ENCODE measurements around the gene GBX1. TPM values are rescaled to one million over a fixed set of nuclear protein-coding genes. Genes with fewer than 3 reads are reported as not detected.

Gene GBX1
- total RNA-seq, 2 experiments from 2014 or later: not detected

GRCh38 chr7:151150388-151150787 is 17.1 kb downstream of the GBX1 start:
- BruUV-seq (replicated peaks): no TSS peak
- CTCF ChIA-PET (ENCODE audit: unreplicated experiment): interaction anchor here (1.0 kb wide), 1 partner anchor 9 kb away, joined by 3 read pairs; no protein-coding TSS in a partner anchor
- Histone ChIP-seq H3K4me3 (ENCODE audit: low read depth, low read length, poor library complexity, severe bottlenecking) (no peak overlapping the region), H2AFZ (ENCODE audit: low read length) (no peak overlapping the region), H3K9me3 (ENCODE audit: low read length) (no peaks in the 10 kb centered on the region), H3K79me2 (ENCODE audit: insufficient read depth, low read depth, low read length) (no peaks in the 10 kb centered on the region), H3K27ac (ENCODE audit: low read depth, low read length, poor library complexity, severe bottlenecking) (no peak overlapping the region), H3K4me1 (ENCODE audit: insufficient read depth, low read length, poor library complexity, severe bottlenecking) (no peaks in the 10 kb centered on the region), H3K9me2 (ENCODE audit: insufficient read depth, low read length) (no peaks in the 10 kb centered on the region), H3K4me2 (ENCODE audit: low read length) (no peak overlapping the region), H4K20me1 (ENCODE audit: insufficient read depth, low read length) (no peaks in the 10 kb centered on the region), H3K36me3 (ENCODE audit: insufficient read depth, low read length) (no peaks in the 10 kb centered on the region)
- POLR2A ChIA-PET: no interaction called here
- no peak for TF ChIP-seq CTCF (conservative IDR thresholded peaks at IDR 0.05; ENCODE audit: low read length)
- TF ChIP-seq EZH2phosphoT487 (IDR thresholded peaks at IDR 0.05; ENCODE audit: borderline replicate concordance, low read depth, low read length): no peak
- intact Hi-C loops (cut with micrococcal nuclease; ENCODE audit: unreplicated experiment): loop anchor here (10.0 kb wide), 1 partner anchor 56 kb away; no protein-coding TSS in a partner anchor
- DNase-seq (ENCODE audit: low spot score): no peak

DNA sequence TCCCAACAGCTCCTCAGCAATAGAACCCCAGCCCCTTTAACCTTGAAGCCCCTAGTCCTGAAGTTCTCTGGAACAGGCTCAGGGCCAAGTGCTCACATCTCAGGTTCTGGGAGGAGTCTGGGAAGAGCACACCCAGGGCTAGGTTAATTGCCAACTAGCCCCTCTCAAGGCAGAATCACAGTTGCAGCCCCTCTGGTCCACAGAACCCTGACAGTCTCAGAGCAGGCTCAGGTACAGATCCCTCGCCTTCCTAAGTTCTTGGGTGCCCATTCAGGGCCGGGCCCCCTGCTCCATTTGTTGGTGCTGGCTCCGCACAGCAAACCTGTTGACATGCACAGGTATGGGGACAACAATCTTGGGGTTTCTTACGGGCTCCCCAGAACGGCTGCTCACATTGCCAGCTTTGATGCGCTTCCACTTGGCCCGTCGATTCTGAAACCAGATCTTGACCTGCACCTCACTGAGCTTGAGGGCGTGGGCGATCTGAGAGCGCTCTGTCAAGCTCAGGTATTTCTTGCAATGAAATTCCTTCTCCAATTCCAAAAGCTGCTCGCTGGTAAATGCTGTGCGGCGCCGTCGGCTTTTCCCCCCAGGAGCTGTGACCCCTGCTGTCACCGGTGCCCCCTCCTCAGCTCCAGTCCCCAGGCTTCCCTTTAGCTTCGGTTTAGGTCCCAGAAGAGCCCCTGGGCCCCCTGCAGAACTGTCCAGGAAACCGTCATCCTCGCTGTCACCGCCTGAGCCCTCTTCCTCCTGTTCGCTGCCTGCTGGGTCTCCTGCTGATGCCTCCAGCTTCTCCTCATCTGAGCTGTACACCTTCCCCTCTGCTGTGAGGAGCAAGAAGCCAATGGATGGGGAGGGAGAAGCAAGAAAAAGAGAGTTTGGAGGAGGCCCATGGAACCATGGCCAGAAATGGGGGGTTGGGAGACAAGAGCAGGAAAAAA is 18.9 kb downstream of the GBX1 start:
- BruUV-seq (replicated peaks): no TSS peak
- DNase-seq (ENCODE audit: low spot score): no peak
- no peak overlapping the region for H3K4me3 ChIP-seq (ENCODE audit: low read depth, low read length, poor library complexity, severe bottlenecking)
- no peaks in the 10 kb centered on the region for H3K9me2 ChIP-seq (ENCODE audit: insufficient read depth, low read length)
- H3K36me3 ChIP-seq (ENCODE audit: insufficient read depth, low read length): no peaks in the 10 kb centered on the region
- no peaks in the 10 kb centered on the region for H4K20me1 ChIP-seq (ENCODE audit: insufficient read depth, low read length)
- H2AFZ ChIP-seq (ENCODE audit: low read length): no peak overlapping the region
- TF ChIP-seq EZH2phosphoT487 (IDR thresholded peaks at IDR 0.05; ENCODE audit: borderline replicate concordance, low read depth, low read length) (no peak), CTCF (conservative IDR thresholded peaks at IDR 0.05; ENCODE audit: low read length) (no peak)
- no peak overlapping the region for H3K4me2 ChIP-seq (ENCODE audit: low read length)
- intact Hi-C loops (cut with micrococcal nuclease; ENCODE audit: unreplicated experiment): no loop called here
- POLR2A ChIA-PET: interaction anchor here (1.0 kb wide), 1 partner anchor 21 kb away, joined by 3 read pairs; no protein-coding TSS in a partner anchor
- H3K4me1 ChIP-seq (ENCODE audit: insufficient read depth, low read length, poor library complexity, severe bottlenecking): no peaks in the 10 kb centered on the region
- CTCF ChIA-PET (ENCODE audit: unreplicated experiment): no interaction called here
- no peaks in the 10 kb centered on the region for H3K79me2 ChIP-seq (ENCODE audit: insufficient read depth, low read depth, low read length)
- no peaks in the 10 kb centered on the region for H3K9me3 ChIP-seq (ENCODE audit: low read length)
- H3K27ac ChIP-seq (ENCODE audit: low read depth, low read length, poor library complexity, severe bottlenecking): no peak overlapping the region

DNA sequence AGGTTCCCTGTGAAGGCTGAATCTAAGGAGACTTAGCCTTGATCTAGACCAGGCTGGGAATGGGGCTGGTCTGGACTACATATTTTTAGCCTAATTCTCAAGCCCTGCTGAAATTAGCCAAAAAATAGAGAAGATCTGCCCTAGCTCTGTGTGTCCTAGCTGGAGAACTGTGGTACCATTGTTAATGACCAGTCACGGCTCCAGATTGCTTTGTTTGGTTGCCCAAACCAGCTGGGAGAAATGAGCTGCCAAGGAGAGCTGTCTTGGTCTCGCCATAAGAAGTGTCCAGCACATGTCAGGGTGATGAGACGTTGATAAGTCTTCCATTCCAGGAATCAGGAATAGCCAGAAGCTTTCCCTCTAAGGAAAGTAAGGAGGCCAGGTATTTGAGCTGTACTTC is 20.7 kb downstream of the GBX1 start:
- Histone ChIP-seq H3K36me3 (ENCODE audit: insufficient read depth, low read length) (no peaks in the 10 kb centered on the region), H3K79me2 (ENCODE audit: insufficient read depth, low read depth, low read length) (no peaks in the 10 kb centered on the region), H3K4me1 (ENCODE audit: insufficient read depth, low read length, poor library complexity, severe bottlenecking) (no peaks in the 10 kb centered on the region), H3K9me2 (ENCODE audit: insufficient read depth, low read length) (no peaks in the 10 kb centered on the region), H4K20me1 (ENCODE audit: insufficient read depth, low read length) (no peaks in the 10 kb centered on the region), H3K27ac (ENCODE audit: low read depth, low read length, poor library complexity, severe bottlenecking) (no peak overlapping the region), H2AFZ (ENCODE audit: low read length) (no peak overlapping the region), H3K4me2 (ENCODE audit: low read length) (no peak overlapping the region), H3K9me3 (ENCODE audit: low read length) (no peaks in the 10 kb centered on the region), H3K4me3 (ENCODE audit: low read depth, low read length, poor library complexity, severe bottlenecking) (no peak overlapping the region)
- ChIA-PET CTCF (ENCODE audit: unreplicated experiment) (no interaction called here), POLR2A (interaction anchor here (0.7 kb wide), 1 partner anchor 61 kb away, joined by 4 read pairs; no protein-coding TSS in a partner anchor)
- no TSS peak for BruUV-seq (replicated peaks)
- TF ChIP-seq EZH2phosphoT487 (IDR thresholded peaks at IDR 0.05; ENCODE audit: borderline replicate concordance, low read depth, low read length) (no peak), CTCF (conservative IDR thresholded peaks at IDR 0.05; ENCODE audit: low read length) (no peak)
- intact Hi-C loops (cut with micrococcal nuclease; ENCODE audit: unreplicated experiment): no loop called here
- no peak for DNase-seq (ENCODE audit: low spot score)

All from OCI-LY7 (cell line).